ENCODE results near the gene RNF26. TPM values are rescaled to one million over a fixed set of nuclear protein-coding genes. Genes with fewer than 3 reads are reported as not detected.
A peak's percentile ranks its signal among the peaks of the same experiment; 100 is the strongest.

Gene RNF26
- polyA plus RNA-seq, 1 experiment: 27.1 TPM

DNA sequence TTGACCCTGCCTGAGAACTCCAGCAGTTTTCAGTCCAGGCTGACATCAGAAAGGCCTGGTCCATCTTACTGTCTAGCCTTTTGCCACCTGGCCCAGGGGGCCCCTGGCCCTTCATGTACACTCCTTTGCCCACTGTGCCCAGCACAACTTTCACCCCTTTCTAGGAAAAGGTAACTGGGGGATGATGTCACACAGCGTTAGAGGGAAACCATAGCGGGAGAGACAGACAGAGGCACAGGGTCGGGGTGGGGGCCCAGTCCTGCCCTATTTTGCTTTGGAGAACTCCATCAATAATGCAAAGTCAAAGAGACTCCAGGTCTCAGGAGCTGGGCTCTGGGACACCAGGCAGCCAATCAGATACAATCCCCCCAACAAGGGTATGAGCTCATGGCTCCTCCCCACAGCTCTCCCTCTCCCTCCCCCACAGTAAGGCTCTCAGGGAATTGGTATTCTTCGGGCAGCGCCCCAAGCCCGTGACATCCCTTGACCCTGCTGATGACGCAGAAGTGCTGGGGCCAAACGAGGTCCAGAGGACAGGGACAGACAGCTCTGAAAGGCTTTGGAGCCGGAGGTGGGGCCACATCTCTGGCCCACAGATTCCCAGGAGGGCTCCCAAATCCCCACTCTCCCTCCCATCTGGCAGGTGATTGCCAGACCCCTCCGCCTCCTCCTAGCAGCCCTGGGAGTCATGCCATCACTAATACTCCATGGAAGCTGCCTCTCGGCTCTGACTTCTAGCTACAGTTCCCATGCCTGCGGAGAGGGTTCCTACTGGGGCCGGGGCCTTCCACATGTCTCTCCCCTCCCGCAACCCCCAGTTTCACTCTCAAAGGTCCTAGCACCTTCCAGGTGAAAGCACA lies 41.2 kb downstream of the RNF26 start:
- POLR2A ChIA-PET: interaction anchor here (1.0 to 2.2 kb wide), 2 partner anchors 37 to 42 kb away, joined by 3 to 12 read pairs; no protein-coding TSS in a partner anchor
- Histone ChIP-seq H3K27me3 (ENCODE audit: control insufficient read depth, insufficient read depth, low read length) (peaks cover 7% of the 10 kb centered on the region), H3K9me3 (ENCODE audit: control insufficient read depth, insufficient read depth, low read length) (no peaks in the 10 kb centered on the region), H3K4me3 (ENCODE audit: low read depth, low read length) (no peak overlapping the region), H3K27ac (ENCODE audit: low read depth, low read length) (peak overlapping the region; percentile 21)
- CTCF ChIA-PET: interaction anchor here (0.9 to 7.5 kb wide), 12 partner anchors 8 to 733 kb away, joined by 3 to 102 read pairs (median 16); partner anchors contain the start of genes C1QTNF5, CBL and MCAM
- DNase-seq (ENCODE audit: low read depth, low spot score): no peak
- no peak for TF ChIP-seq CTCF (IDR thresholded peaks at IDR 0.05; ENCODE audit: low read depth, low read length)

GRCh38 chr11:119376197-119376847 lies 42.0 kb downstream of the RNF26 start:
- POLR2A ChIA-PET: interaction anchor here (2.2 kb wide), 1 partner anchor 38 kb away, joined by 12 read pairs; no protein-coding TSS in a partner anchor
- Histone ChIP-seq H3K4me3 (ENCODE audit: low read depth, low read length) (no peak overlapping the region), H3K27me3 (ENCODE audit: control insufficient read depth, insufficient read depth, low read length) (peaks cover 2% of the 10 kb centered on the region), H3K9me3 (ENCODE audit: control insufficient read depth, insufficient read depth, low read length) (no peaks in the 10 kb centered on the region), H3K27ac (ENCODE audit: low read depth, low read length) (no peak overlapping the region)
- CTCF ChIA-PET: interaction anchor here (0.6 to 7.5 kb wide), 12 partner anchors 9 to 170 kb away, joined by 3 to 102 read pairs (median 16); partner anchors contain the start of genes C1QTNF5 and CBL
- no peak for TF ChIP-seq CTCF (IDR thresholded peaks at IDR 0.05; ENCODE audit: low read depth, low read length)
- DNase-seq (ENCODE audit: low read depth, low spot score): no peak

DNA sequence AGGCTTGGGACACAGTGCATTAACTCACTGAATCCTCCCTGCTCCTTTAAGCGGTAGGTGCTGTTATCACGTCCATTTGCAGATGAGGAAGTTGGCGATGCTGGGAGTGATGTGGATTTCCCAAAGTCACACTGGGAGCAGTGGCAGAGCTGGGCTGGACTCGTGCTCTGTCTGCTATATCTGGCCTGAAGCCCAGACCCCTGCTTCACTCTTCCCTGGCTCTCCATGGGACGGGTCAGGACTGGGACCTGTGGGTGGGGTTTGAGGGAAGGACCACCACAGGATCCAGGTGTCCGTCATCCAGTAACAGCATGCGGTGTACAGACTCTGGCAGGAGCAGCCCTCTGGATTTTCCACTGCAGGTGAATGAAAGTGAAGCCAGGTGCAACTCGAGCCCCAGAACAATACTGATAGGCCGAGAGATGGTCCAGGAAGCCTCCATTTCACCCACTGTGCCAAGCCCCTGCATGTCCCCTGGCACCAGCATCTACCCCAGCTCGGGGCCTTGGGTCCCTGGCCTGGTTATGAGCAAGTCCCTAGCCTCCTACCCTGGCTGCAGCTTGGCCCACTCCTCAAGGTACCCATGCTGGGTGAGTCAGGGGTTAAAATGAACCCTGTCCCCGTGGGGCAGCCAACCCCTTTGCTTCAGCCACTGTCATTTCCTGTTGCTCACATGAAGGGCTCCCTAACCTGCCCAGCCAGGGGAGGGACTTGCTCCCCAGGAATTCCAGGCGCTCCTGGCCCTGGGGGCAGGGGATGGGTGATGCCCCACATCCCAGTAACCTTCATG lies 43.0 kb downstream of the RNF26 start:
- CTCF ChIA-PET: interaction anchor here (0.6 to 7.5 kb wide), 8 partner anchors 15 to 98 kb away, joined by 3 to 102 read pairs (median 26); partner anchors contain the start of gene C1QTNF5

More for the DNA sequence above, 43.0 kb downstream of the RNF26 start:
- POLR2A ChIA-PET: interaction anchor here (0.6 to 2.2 kb wide), 2 partner anchors 24 to 39 kb away, joined by 4 to 12 read pairs; no protein-coding TSS in a partner anchor
- H3K9me3 ChIP-seq (ENCODE audit: control insufficient read depth, insufficient read depth, low read length): no peaks in the 10 kb centered on the region
- no peaks in the 10 kb centered on the region for H3K27me3 ChIP-seq (ENCODE audit: control insufficient read depth, insufficient read depth, low read length)
- no peak overlapping the region for H3K27ac ChIP-seq (ENCODE audit: low read depth, low read length)
- TF ChIP-seq CTCF (IDR thresholded peaks at IDR 0.05; ENCODE audit: low read depth, low read length): no peak
- no peak for DNase-seq (ENCODE audit: low read depth, low spot score)
- H3K4me3 ChIP-seq (ENCODE audit: low read depth, low read length): no peak overlapping the region

Measured in AG04450 (cell line).